AG09309 (cell line): ENCODE data around the gene TAF4B.

Experiments
- DNase-seq: peaks from one replicate; pipeline ENCODE4 v3.0.0-alpha.2; 2010; ENCODE audit warnings: low read depth
- H3K4me3 ChIP-seq: 2 replicates; pipeline ENCODE4 v1.5.1; 2011; ENCODE audit warnings: mild to moderate bottlenecking, low read depth, low read length, moderate library complexity; ENCODE audit not compliant: control insufficient read depth
- TF ChIP-seq, protein P1 (sequence below): IDR thresholded peaks from 2 replicates; pipeline ENCODE4 v1.5.1; 2011; ENCODE audit warnings: mild to moderate bottlenecking, low read depth, low read length, inconsistent platforms; ENCODE audit not compliant: insufficient read depth, control insufficient read depth; ENCODE audit errors: missing control alignments

TAF4B gene

GRCh38 chr18:26226229-26227050 is at the start of gene TAF4B:
TSS of gene TAF4B (plus strand) at chr18:26226445. CDS start at chr18:26226934, 489 bp downstream.
- TF ChIP-seq, protein P1, sequence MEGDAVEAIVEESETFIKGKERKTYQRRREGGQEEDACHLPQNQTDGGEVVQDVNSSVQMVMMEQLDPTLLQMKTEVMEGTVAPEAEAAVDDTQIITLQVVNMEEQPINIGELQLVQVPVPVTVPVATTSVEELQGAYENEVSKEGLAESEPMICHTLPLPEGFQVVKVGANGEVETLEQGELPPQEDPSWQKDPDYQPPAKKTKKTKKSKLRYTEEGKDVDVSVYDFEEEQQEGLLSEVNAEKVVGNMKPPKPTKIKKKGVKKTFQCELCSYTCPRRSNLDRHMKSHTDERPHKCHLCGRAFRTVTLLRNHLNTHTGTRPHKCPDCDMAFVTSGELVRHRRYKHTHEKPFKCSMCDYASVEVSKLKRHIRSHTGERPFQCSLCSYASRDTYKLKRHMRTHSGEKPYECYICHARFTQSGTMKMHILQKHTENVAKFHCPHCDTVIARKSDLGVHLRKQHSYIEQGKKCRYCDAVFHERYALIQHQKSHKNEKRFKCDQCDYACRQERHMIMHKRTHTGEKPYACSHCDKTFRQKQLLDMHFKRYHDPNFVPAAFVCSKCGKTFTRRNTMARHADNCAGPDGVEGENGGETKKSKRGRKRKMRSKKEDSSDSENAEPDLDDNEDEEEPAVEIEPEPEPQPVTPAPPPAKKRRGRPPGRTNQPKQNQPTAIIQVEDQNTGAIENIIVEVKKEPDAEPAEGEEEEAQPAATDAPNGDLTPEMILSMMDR: no peak
- peak within 1 kb of the TSS; percentile 75 for H3K4me3 ChIP-seq
- DNase-seq: peak; percentile 43

GRCh38 chr18:26181343-26181826 is 44.9 kb upstream of the TAF4B start:
- H3K4me3 ChIP-seq: no peak overlapping the region
- TF ChIP-seq, protein P1: no peak
- DNase-seq: no peak

DNA sequence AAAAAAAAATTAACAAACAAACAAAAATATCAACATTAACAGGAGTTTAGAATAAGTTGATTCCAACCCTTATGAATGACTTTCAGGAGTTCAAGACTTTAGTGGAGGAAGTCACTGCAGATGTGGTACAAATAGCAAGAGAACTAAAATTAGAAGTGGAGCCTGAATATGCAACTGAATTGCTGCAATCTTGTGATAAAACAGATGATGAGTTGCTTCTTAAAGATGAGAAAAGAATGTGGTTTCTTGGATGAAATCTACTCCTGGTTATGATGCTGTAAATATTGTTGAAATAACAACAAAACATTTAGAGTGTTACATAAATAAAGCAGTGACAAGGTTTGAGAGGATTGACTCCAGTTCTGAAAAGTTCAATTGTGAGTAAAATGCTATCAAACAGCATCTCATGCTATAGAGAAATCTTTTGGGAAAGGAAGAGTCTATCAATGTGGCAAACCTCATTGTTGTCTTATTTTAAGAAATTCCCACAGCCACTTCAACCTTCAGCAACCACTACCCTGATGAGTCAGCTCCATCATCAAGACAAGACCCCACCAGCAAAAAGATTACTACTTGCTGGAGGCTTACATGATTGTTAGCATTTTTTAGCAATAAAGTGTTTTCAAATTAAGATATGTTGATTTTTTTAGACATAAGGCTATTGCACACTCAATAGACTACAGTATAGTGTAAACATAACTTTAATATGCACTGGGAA is 42.7 kb upstream of the TAF4B start:
- no peak overlapping the region for H3K4me3 ChIP-seq
- TF ChIP-seq, protein P1: no peak
- no peak for DNase-seq

- no peak for DNase-seq
- H3K4me3 ChIP-seq: no peak overlapping the region
- TF ChIP-seq, protein P1: no peak
Measured at GRCh38 chr18:26185267-26185666, 41.0 kb upstream of the TAF4B start.

DNA sequence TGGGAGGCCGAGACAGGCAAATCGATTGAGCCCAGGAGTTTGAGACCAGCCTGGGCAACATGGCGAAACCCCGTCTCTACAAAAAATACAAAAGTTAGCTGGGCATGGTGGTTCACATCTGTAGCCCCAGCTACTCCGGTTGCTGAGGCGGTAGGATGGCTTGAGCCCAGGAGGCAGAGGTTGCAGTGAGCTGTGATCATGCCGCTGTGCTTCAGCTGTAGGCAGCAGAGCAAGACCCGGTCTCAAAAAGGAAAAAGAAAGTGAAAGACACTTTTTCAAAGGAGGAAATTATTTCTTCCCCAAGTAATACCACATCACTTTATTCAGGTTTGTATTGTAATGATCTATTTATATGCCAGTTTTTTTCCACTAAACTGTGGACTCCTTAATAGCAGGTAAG is 35.7 kb upstream of the TAF4B start:
- no peak for DNase-seq
- H3K4me3 ChIP-seq: no peak overlapping the region
- TF ChIP-seq, protein P1: no peak

DNA sequence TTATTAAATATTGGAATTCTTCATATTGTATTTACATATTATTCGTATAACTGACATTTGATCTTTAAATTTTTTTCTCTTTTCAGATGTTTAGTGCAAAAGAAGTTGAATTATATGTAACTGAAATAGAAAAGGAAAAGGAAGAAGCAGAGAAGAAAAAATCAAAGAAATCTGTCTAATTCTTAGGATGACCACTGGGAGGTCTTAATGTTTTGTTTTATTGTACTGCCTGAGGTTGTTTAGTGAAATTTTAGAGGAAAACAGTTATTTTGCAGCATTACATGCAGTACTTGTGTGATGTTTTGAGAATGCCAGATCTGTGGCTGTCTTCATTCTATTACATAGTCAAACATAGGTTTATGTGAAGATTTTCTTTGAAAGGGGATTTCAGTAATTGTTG is 34.0 kb upstream of the TAF4B start:
- TF ChIP-seq, protein P1: no peak
- DNase-seq: no peak
- no peak overlapping the region for H3K4me3 ChIP-seq
